SK-N-SH (cell line): ENCODE measurements around the gene CA4. TPM values are rescaled to one million over a fixed set of nuclear protein-coding genes. Genes with fewer than 3 reads are reported as not detected.
"Not testable (repeated sequence)": the region's sequence is repeated elsewhere in the genome, so short reads cannot be mapped to it uniquely, and the experiment has no call there.

Experiments used
- CTCF ChIA-PET: fragments of 300-600, 350-600 bp; formaldehyde crosslinking; extraction: SDS; loops from one replicate; lab custom pipeline; 2021; lab: Yijun Ruan, JAX
- POLR2A ChIA-PET: fragments of 350-600 bp; sonication (Branson Sonifier 250); formaldehyde crosslinking; extraction: SDS; loops from one replicate; lab custom pipeline; 2020; ENCODE audit warnings: antibody characterized with exemption, inconsistent platforms; lab: Yijun Ruan, JAX
- DNase-seq: peaks from one replicate; pipeline ENCODE4 v3.0.0; 2012
- H2AFZ ChIP-seq: fragments of 200-600 bp; sonication (generic); 2 replicates; pipeline ENCODE4 v1.8.1; 2016; ENCODE audit warnings: antibody characterized with exemption, mild to moderate bottlenecking, low read depth
- H3F3A ChIP-seq: fragments of 200-600 bp; sonication (generic); replicated peaks from 2 replicates; pipeline ENCODE3; 2016; ENCODE audit warnings: antibody characterized with exemption, mild to moderate bottlenecking; ENCODE audit not compliant: insufficient read depth
- H3K27ac ChIP-seq, 2 experiments: fragments of 200-500 bp in 1 of 2; fragments of 200-600 bp in 1 of 2; sonication (Bioruptor generic) in 1 of 2; sonication (generic), shearing (Covaris generic) in 1 of 2; 2 replicates each; pipeline versions ENCODE4 v1.5.1 to v1.6.1; 2014 to 2016; ENCODE audit warnings: low read depth in 2 of 2, inconsistent platforms in 1 of 2, low read length in 1 of 2, mild to moderate bottlenecking in 1 of 2, mixed read lengths in 1 of 2
- H3K27me3 ChIP-seq: fragments of 200-600 bp; sonication (generic), shearing (Covaris generic); 2 replicates; pipeline ENCODE4 v1.6.1; 2016; ENCODE audit warnings: mixed run types; ENCODE audit not compliant: insufficient read depth
- H3K36me3 ChIP-seq, 2 experiments: fragments of 200-500 bp in 1 of 2; fragments of 200-600 bp in 1 of 2; sonication (Bioruptor generic) in 1 of 2; sonication (generic) in 1 of 2; replicated peaks in 1 of 2; 2 replicates each; pipeline versions ENCODE3 to v1.5.1; 2014 to 2016; ENCODE audit warnings: low read length in 1 of 2, mild to moderate bottlenecking in 1 of 2; ENCODE audit not compliant: insufficient read depth in 2 of 2, control insufficient read depth in 1 of 2
- H3K4me1 ChIP-seq, 2 experiments: fragments of 200-500 bp in 1 of 2; fragments of 200-600 bp in 1 of 2; sonication (Bioruptor generic) in 1 of 2; sonication (generic), shearing (Covaris generic) in 1 of 2; 2 replicates each; pipeline versions ENCODE4 v1.5.1 to v1.6.1; 2014 to 2016; ENCODE audit warnings: low read depth in 1 of 2, low read length in 1 of 2, mixed run types in 1 of 2; ENCODE audit not compliant: insufficient read depth in 2 of 2, control insufficient read depth in 1 of 2
- H3K4me2 ChIP-seq: fragments of 200-600 bp; sonication (generic), shearing (Covaris generic); 2 replicates; pipeline ENCODE4 v1.6.1; 2017; ENCODE audit warnings: mixed run types
- H3K4me3 ChIP-seq, 2 experiments: fragments of 200-500 bp in 1 of 2; fragments of 200-600 bp in 1 of 2; sonication (Bioruptor generic) in 1 of 2; sonication (generic), shearing (Covaris generic) in 1 of 2; 2 replicates each; pipeline versions ENCODE4 v1.5.1 to v1.8.1; 2014 to 2016; ENCODE audit warnings: low read depth in 2 of 2, inconsistent platforms in 1 of 2, low read length in 1 of 2, mild to moderate bottlenecking in 1 of 2, mixed read lengths in 1 of 2, moderate library complexity in 1 of 2
- H3K79me2 ChIP-seq: fragments of 200-600 bp; sonication (generic); 2 replicates; pipeline ENCODE4 v1.8.1; 2017; ENCODE audit warnings: mild to moderate bottlenecking; ENCODE audit not compliant: insufficient read depth
- H3K9ac ChIP-seq: fragments of 200-600 bp; sonication (generic); 2 replicates; pipeline ENCODE4 v1.6.1; 2017; ENCODE audit warnings: mixed run types
- H3K9me2 ChIP-seq: fragments of 200-600 bp; sonication (generic); 2 replicates; pipeline ENCODE4 v1.6.1; 2017; ENCODE audit warnings: mixed run types
- H3K9me3 ChIP-seq: fragments of 200-600 bp; sonication (generic); 2 replicates; pipeline ENCODE4 v1.6.1; 2017; ENCODE audit warnings: mixed run types, mild to moderate bottlenecking, moderate library complexity
- H4K20me1 ChIP-seq: fragments of 200-600 bp; sonication (generic); 2 replicates; pipeline ENCODE4 v1.6.1; 2017; ENCODE audit warnings: mild to moderate bottlenecking, mixed run types; ENCODE audit not compliant: insufficient read depth
- CTCF ChIP-seq: fragments of 200-600 bp; sonication (generic); IDR thresholded peaks from 2 replicates; pipeline ENCODE4 v1.6.1; 2017; ENCODE audit warnings: antibody characterized with exemption, mild to moderate bottlenecking, moderate library complexity
- WGBS: methylation state at CpG from one replicate; pipeline ENCODE4 v1.1.6; 2017; ENCODE audit warnings: low lambda C conversion rate; 5-methylcytosine and 5-hydroxymethylcytosine counted together
- polyA plus RNA-seq, 3 experiments: library from polyadenylated mRNA; depleted of rRNA; stranded (reverse); fragments of >200 nt; gene quantifications; 2 replicates each; pipeline ENCODE4 v1.2.3, GENCODE V29; 2012

CA4 gene
- polyA plus RNA-seq, 1 of the 3 experiments (the other 2 are of a cell fraction): 0.21 TPM

GRCh38 chr17:60110586-60110985 lies 39.2 kb upstream of the CA4 start (continued):
- TF ChIP-seq CTCF: no peak
- TF ChIP-seq, all 33 proteins: peak for 0

- H3K4me3 ChIP-seq, H3F3A ChIP-seq, H2AFZ ChIP-seq, H3K79me2 ChIP-seq, H4K20me1 ChIP-seq, CTCF ChIA-PET, H3K4me2 ChIP-seq, POLR2A ChIA-PET, H3K27ac ChIP-seq, DNase-seq, H3K9me3 ChIP-seq, H3K9ac ChIP-seq, H3K36me3 ChIP-seq, H3K4me1 ChIP-seq, H3K9me2 ChIP-seq, H3K27me3 ChIP-seq: not testable (repeated sequence)
- 0% methylated on average over 3 of the region's 5 CpGs for WGBS
Observed at GRCh38 chr17:60111661-60112060, 38.1 kb upstream of the CA4 start.

GRCh38 chr17:60115364-60115763 lies 34.4 kb upstream of the CA4 start:
- H3K79me2 ChIP-seq, CTCF ChIA-PET, H3K9ac ChIP-seq, H4K20me1 ChIP-seq, H3K9me3 ChIP-seq, H3K36me3 ChIP-seq, H3K9me2 ChIP-seq, POLR2A ChIA-PET, H3K4me1 ChIP-seq, DNase-seq, H3F3A ChIP-seq, H3K27ac ChIP-seq, H3K4me2 ChIP-seq, H2AFZ ChIP-seq, H3K4me3 ChIP-seq, H3K27me3 ChIP-seq: not testable (repeated sequence)
- WGBS: no CpG with 5 or more reads among the region's 5 CpGs

GRCh38 chr17:60116196-60116595 lies 33.6 kb upstream of the CA4 start:
- H4K20me1 ChIP-seq, H3K36me3 ChIP-seq, H3K4me1 ChIP-seq, H3K9me3 ChIP-seq, H3K4me3 ChIP-seq, H3K27ac ChIP-seq, H3K9me2 ChIP-seq, H3K79me2 ChIP-seq, H3K9ac ChIP-seq, POLR2A ChIA-PET, CTCF ChIA-PET, H3K4me2 ChIP-seq, H2AFZ ChIP-seq, DNase-seq, H3K27me3 ChIP-seq, H3F3A ChIP-seq: not testable (repeated sequence)
- no CpG with 5 or more reads among the region's 14 CpGs for WGBS

GRCh38 chr17:60119162-60119561 lies 30.6 kb upstream of the CA4 start:
- H2AFZ ChIP-seq, H3K9me3 ChIP-seq, H3K27me3 ChIP-seq, H3K4me3 ChIP-seq, H3K4me1 ChIP-seq, H3K4me2 ChIP-seq, POLR2A ChIA-PET, H3K9ac ChIP-seq, DNase-seq, H3K27ac ChIP-seq, H3K9me2 ChIP-seq, H3K36me3 ChIP-seq, H3K79me2 ChIP-seq, H3F3A ChIP-seq, H4K20me1 ChIP-seq, CTCF ChIA-PET: not testable (repeated sequence)
- no CpG with 5 or more reads among the region's 15 CpGs for WGBS

GRCh38 chr17:60119807-60120748 lies 29.7 kb upstream of the CA4 start:
- DNase-seq, H3K9me2 ChIP-seq, H3K79me2 ChIP-seq, CTCF ChIA-PET, H3K27me3 ChIP-seq, H2AFZ ChIP-seq, H3K9me3 ChIP-seq, H3K36me3 ChIP-seq, H3K4me1 ChIP-seq, H3F3A ChIP-seq, H3K27ac ChIP-seq, POLR2A ChIA-PET, H3K4me2 ChIP-seq, H4K20me1 ChIP-seq, H3K9ac ChIP-seq, H3K4me3 ChIP-seq: not testable (repeated sequence)
- no CpG with 5 or more reads among the region's 114 CpGs for WGBS
